Epithelial cell of proximal tubule (primary cell): ENCODE measurements around the gene EVI5L. TPM values are rescaled to one million over a fixed set of nuclear protein-coding genes. Genes with fewer than 3 reads are reported as not detected.

Experiments
- DNase-seq: peaks from one replicate; pipeline ENCODE4 v3.0.0-alpha.2; 2011; ENCODE audit warnings: low read depth
- H3K4me3 ChIP-seq: 2 replicates; pipeline ENCODE4 v1.5.1; 2011; ENCODE audit warnings: low read depth, mild to moderate bottlenecking, low read length
- total RNA-seq: library from RNA; depleted of rRNA; stranded (reverse); fragments of >200 nt; gene quantifications from 2 replicates; pipeline ENCODE4 v1.2.3, GENCODE V29; 2015
- TF ChIP-seq, protein P1 (sequence below): conservative IDR thresholded peaks from 2 replicates; pipeline ENCODE4 v1.5.1; 2012; ENCODE audit warnings: low read depth, mild to moderate bottlenecking, low read length

The EVI5L gene
- total RNA-seq, 1 donor from 2014 or later: 9.3 TPM

GRCh38 chr19:7913652-7914051 lies 83.6 kb downstream of the EVI5L start:
- H3K4me3 ChIP-seq: no peak overlapping the region
- no peak for DNase-seq
- TF ChIP-seq, protein P1, sequence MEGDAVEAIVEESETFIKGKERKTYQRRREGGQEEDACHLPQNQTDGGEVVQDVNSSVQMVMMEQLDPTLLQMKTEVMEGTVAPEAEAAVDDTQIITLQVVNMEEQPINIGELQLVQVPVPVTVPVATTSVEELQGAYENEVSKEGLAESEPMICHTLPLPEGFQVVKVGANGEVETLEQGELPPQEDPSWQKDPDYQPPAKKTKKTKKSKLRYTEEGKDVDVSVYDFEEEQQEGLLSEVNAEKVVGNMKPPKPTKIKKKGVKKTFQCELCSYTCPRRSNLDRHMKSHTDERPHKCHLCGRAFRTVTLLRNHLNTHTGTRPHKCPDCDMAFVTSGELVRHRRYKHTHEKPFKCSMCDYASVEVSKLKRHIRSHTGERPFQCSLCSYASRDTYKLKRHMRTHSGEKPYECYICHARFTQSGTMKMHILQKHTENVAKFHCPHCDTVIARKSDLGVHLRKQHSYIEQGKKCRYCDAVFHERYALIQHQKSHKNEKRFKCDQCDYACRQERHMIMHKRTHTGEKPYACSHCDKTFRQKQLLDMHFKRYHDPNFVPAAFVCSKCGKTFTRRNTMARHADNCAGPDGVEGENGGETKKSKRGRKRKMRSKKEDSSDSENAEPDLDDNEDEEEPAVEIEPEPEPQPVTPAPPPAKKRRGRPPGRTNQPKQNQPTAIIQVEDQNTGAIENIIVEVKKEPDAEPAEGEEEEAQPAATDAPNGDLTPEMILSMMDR: no peak

GRCh38 chr19:7914099-7914498 lies 84.1 kb downstream of the EVI5L start:
- H3K4me3 ChIP-seq: no peak overlapping the region
- DNase-seq: no peak
- TF ChIP-seq, protein P1: no peak

Other genes starting within 250 kb of the EVI5L start
- 5.6 and 12.4 TPM in 2 replicates for gene CAMSAP3, start 234.4 kb upstream of the EVI5L start, total RNA-seq
- 44.1 and 47.9 TPM in 2 replicates for gene XAB2, start 200.7 kb upstream of the EVI5L start, total RNA-seq
- 33.9 and 62.7 TPM in 2 replicates for gene PET100, start 200.4 kb upstream of the EVI5L start, total RNA-seq
- gene PCP2, start 196.5 kb upstream of the EVI5L start, total RNA-seq: not detected in 2 replicates
- gene STXBP2, start 193.1 kb upstream of the EVI5L start, total RNA-seq: 49.4 and 51.2 TPM in 2 replicates
- not detected in 2 replicates for gene RETN, start 161.2 kb upstream of the EVI5L start, total RNA-seq
- gene MCEMP1, start 153.1 kb upstream of the EVI5L start, total RNA-seq: not detected in 2 replicates
- 110 and 158 TPM in 2 replicates for gene TRAPPC5, start 149.4 kb upstream of the EVI5L start, total RNA-seq
- not detected in 2 replicates for gene FCER2, start 128.1 kb upstream of the EVI5L start, total RNA-seq
- not detected in 2 replicates for gene CLEC4G, start 98.1 kb upstream of the EVI5L start, total RNA-seq
- gene CD209, start 82.7 kb upstream of the EVI5L start, total RNA-seq: 0.12 TPM in 1 of 2 replicates, not detected in the other
- not detected in 2 replicates for gene CLEC4M, start 67.0 kb upstream of the EVI5L start, total RNA-seq
- gene PRR36, start 44.2 kb downstream of the EVI5L start, total RNA-seq: 0.72 and 0.81 TPM in 2 replicates
- 11.9 and 18.9 TPM in 2 replicates for gene LRRC8E, start 58.3 kb downstream of the EVI5L start, total RNA-seq
- gene MAP2K7, start 73.7 kb downstream of the EVI5L start, total RNA-seq: 7.6 and 14.6 TPM in 2 replicates
- 1.6 and 16.8 TPM in 2 replicates for gene TGFBR3L, start 84.6 kb downstream of the EVI5L start, total RNA-seq
- gene SNAPC2, start 90.1 kb downstream of the EVI5L start, total RNA-seq: 29.1 and 34.2 TPM in 2 replicates
- 12.4 and 42.8 TPM in 2 replicates for gene CTXN1, start 95.9 kb downstream of the EVI5L start, total RNA-seq
- 39.0 and 108 TPM in 2 replicates for gene TIMM44, start 113.4 kb downstream of the EVI5L start, total RNA-seq
- 28.6 and 69.6 TPM in 2 replicates for gene ELAVL1, start 175.4 kb downstream of the EVI5L start, total RNA-seq
- not detected in 2 replicates for gene CCL25, start 222.5 kb downstream of the EVI5L start, total RNA-seq